H1 (cell line): ENCODE measurements around the gene KANSL3. TPM values are rescaled to one million over a fixed set of nuclear protein-coding genes. Genes with fewer than 3 reads are reported as not detected.

ENCODE experiments used
- CHD1 ChIP-seq: IDR thresholded peaks from 2 replicates; pipeline ENCODE4 v1.6.1; 2012; ENCODE audit warnings: low read depth, low read length, improper control_type of control experiment
- CHD2 ChIP-seq: IDR thresholded peaks from 2 replicates; pipeline ENCODE4 v1.6.1; 2012; ENCODE audit warnings: low read length, improper control_type of control experiment
- EGR1 ChIP-seq: IDR thresholded peaks from 2 replicates; pipeline ENCODE4 v1.6.1; 2011; ENCODE audit warnings: low read depth, low read length, borderline replicate concordance
- GABPA ChIP-seq: IDR thresholded peaks from 2 replicates; pipeline ENCODE4 v1.6.1; 2011; ENCODE audit warnings: mild to moderate bottlenecking, low read length, moderate library complexity, borderline replicate concordance; ENCODE audit not compliant: insufficient read depth
- PHF8 ChIP-seq: fragments of 200-600 bp; sonication (generic); conservative IDR thresholded peaks from 2 replicates; pipeline ENCODE4 v1.7.1; 2012; ENCODE audit warnings: low read depth, mild to moderate bottlenecking, inconsistent platforms, low read length, moderate library complexity
- POLR2AphosphoS5 ChIP-seq: IDR thresholded peaks from 2 replicates; pipeline ENCODE4 v1.6.1; 2011; ENCODE audit warnings: low read depth, low read length
- SRF ChIP-seq: IDR thresholded peaks from 2 replicates; pipeline ENCODE4 v1.6.1; 2011; ENCODE audit warnings: mild to moderate bottlenecking, low read depth, low read length, moderate library complexity
- TEAD4 ChIP-seq: IDR thresholded peaks from 2 replicates; pipeline ENCODE4 v1.6.1; 2012; ENCODE audit warnings: low read depth, low read length, inconsistent platforms, mixed read lengths
- polyA plus RNA-seq, 7 experiments: library from polyadenylated mRNA; depleted of rRNA in 3 of 7; stranded (reverse) in 5 of 7; unstranded in 2 of 7; fragments of >200 nt in 5 of 7; fragments of 200-250 nt in 2 of 7; gene quantifications; 1 replicate in 5 of 7; 2 replicates in 1 of 7; 4 replicates in 1 of 7; pipeline versions ENCODE4 v1.2.1 to v1.2.3, GENCODE V29; 2011 to 2013; ENCODE audit warnings: missing spikeins in 2 of 7, mixed read lengths in 2 of 7
- total RNA-seq: library from RNA; stranded (reverse); fragmentation: NEBNext Ultra II Directional; extraction: Animal tissue kit (Norgen Biotek cat#: 25700); gene quantifications from 2 replicates; pipeline ENCODE4 v1.2.1, GENCODE V29; 2021
- TF ChIP-seq, protein P1 (sequence below): fragments of 300-600 bp; sonication (generic); IDR thresholded peaks from 2 replicates; pipeline ENCODE4 v1.7.1; 2012; ENCODE audit warnings: low read length, moderate library complexity, mild to moderate bottlenecking, inconsistent platforms; ENCODE audit not compliant: insufficient replicate concordance
- TF ChIP-seq, protein P2 (sequence below): IDR thresholded peaks from 2 replicates; pipeline ENCODE4 v1.6.1; 2011; ENCODE audit warnings: low read depth, mild to moderate bottlenecking, low read length; ENCODE audit not compliant: insufficient read depth
- TF ChIP-seq, protein P3 (sequence below): IDR thresholded peaks from 2 replicates; pipeline ENCODE4 v1.6.1; 2012; ENCODE audit warnings: inconsistent platforms

KANSL3 gene
- total and polyA plus RNA-seq, 2 of the 8 experiments (the other 6 are each of a cell fraction or from before 2014, with no cell fraction given), result 19.8 to 31.4 TPM

GRCh38 chr2:96623116-96623515 lies 15.0 kb downstream of the KANSL3 start (continued):
- TF ChIP-seq, protein P1, sequence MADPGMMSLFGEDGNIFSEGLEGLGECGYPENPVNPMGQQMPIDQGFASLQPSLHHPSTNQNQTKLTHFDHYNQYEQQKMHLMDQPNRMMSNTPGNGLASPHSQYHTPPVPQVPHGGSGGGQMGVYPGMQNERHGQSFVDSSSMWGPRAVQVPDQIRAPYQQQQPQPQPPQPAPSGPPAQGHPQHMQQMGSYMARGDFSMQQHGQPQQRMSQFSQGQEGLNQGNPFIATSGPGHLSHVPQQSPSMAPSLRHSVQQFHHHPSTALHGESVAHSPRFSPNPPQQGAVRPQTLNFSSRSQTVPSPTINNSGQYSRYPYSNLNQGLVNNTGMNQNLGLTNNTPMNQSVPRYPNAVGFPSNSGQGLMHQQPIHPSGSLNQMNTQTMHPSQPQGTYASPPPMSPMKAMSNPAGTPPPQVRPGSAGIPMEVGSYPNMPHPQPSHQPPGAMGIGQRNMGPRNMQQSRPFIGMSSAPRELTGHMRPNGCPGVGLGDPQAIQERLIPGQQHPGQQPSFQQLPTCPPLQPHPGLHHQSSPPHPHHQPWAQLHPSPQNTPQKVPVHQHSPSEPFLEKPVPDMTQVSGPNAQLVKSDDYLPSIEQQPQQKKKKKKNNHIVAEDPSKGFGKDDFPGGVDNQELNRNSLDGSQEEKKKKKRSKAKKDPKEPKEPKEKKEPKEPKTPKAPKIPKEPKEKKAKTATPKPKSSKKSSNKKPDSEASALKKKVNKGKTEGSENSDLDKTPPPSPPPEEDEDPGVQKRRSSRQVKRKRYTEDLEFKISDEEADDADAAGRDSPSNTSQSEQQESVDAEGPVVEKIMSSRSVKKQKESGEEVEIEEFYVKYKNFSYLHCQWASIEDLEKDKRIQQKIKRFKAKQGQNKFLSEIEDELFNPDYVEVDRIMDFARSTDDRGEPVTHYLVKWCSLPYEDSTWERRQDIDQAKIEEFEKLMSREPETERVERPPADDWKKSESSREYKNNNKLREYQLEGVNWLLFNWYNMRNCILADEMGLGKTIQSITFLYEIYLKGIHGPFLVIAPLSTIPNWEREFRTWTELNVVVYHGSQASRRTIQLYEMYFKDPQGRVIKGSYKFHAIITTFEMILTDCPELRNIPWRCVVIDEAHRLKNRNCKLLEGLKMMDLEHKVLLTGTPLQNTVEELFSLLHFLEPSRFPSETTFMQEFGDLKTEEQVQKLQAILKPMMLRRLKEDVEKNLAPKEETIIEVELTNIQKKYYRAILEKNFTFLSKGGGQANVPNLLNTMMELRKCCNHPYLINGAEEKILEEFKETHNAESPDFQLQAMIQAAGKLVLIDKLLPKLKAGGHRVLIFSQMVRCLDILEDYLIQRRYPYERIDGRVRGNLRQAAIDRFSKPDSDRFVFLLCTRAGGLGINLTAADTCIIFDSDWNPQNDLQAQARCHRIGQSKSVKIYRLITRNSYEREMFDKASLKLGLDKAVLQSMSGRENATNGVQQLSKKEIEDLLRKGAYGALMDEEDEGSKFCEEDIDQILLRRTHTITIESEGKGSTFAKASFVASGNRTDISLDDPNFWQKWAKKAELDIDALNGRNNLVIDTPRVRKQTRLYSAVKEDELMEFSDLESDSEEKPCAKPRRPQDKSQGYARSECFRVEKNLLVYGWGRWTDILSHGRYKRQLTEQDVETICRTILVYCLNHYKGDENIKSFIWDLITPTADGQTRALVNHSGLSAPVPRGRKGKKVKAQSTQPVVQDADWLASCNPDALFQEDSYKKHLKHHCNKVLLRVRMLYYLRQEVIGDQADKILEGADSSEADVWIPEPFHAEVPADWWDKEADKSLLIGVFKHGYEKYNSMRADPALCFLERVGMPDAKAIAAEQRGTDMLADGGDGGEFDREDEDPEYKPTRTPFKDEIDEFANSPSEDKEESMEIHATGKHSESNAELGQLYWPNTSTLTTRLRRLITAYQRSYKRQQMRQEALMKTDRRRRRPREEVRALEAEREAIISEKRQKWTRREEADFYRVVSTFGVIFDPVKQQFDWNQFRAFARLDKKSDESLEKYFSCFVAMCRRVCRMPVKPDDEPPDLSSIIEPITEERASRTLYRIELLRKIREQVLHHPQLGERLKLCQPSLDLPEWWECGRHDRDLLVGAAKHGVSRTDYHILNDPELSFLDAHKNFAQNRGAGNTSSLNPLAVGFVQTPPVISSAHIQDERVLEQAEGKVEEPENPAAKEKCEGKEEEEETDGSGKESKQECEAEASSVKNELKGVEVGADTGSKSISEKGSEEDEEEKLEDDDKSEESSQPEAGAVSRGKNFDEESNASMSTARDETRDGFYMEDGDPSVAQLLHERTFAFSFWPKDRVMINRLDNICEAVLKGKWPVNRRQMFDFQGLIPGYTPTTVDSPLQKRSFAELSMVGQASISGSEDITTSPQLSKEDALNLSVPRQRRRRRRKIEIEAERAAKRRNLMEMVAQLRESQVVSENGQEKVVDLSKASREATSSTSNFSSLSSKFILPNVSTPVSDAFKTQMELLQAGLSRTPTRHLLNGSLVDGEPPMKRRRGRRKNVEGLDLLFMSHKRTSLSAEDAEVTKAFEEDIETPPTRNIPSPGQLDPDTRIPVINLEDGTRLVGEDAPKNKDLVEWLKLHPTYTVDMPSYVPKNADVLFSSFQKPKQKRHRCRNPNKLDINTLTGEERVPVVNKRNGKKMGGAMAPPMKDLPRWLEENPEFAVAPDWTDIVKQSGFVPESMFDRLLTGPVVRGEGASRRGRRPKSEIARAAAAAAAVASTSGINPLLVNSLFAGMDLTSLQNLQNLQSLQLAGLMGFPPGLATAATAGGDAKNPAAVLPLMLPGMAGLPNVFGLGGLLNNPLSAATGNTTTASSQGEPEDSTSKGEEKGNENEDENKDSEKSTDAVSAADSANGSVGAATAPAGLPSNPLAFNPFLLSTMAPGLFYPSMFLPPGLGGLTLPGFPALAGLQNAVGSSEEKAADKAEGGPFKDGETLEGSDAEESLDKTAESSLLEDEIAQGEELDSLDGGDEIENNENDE, result no peak
- TF ChIP-seq GABPA (no peak), SRF (no peak), EGR1 (no peak), TEAD4 (no peak), CHD1 (no peak), POLR2AphosphoS5 (no peak), PHF8 (no peak), CHD2 (no peak)
- TF ChIP-seq, protein P2, sequence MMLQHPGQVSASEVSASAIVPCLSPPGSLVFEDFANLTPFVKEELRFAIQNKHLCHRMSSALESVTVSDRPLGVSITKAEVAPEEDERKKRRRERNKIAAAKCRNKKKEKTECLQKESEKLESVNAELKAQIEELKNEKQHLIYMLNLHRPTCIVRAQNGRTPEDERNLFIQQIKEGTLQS, result no peak
- TF ChIP-seq, protein P3, sequence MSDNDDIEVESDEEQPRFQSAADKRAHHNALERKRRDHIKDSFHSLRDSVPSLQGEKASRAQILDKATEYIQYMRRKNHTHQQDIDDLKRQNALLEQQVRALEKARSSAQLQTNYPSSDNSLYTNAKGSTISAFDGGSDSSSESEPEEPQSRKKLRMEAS, result no peak
